Loucy (cell line): ENCODE results near the gene DPEP3.

Experiments used
- CTCF ChIP-seq: fragments of 200-600 bp; sonication (generic); conservative IDR thresholded peaks from 2 replicates; pipeline ENCODE4 v1.5.1; 2014; ENCODE audit warnings: mild to moderate bottlenecking, antibody characterized with exemption, low read length
- EZH2phosphoT487 ChIP-seq: fragments of 200-600 bp; IDR thresholded peaks from 2 replicates; pipeline ENCODE4 v1.6.1; 2018; ENCODE audit warnings: antibody characterized with exemption, mild to moderate bottlenecking, moderate library complexity, borderline replicate concordance

DNA sequence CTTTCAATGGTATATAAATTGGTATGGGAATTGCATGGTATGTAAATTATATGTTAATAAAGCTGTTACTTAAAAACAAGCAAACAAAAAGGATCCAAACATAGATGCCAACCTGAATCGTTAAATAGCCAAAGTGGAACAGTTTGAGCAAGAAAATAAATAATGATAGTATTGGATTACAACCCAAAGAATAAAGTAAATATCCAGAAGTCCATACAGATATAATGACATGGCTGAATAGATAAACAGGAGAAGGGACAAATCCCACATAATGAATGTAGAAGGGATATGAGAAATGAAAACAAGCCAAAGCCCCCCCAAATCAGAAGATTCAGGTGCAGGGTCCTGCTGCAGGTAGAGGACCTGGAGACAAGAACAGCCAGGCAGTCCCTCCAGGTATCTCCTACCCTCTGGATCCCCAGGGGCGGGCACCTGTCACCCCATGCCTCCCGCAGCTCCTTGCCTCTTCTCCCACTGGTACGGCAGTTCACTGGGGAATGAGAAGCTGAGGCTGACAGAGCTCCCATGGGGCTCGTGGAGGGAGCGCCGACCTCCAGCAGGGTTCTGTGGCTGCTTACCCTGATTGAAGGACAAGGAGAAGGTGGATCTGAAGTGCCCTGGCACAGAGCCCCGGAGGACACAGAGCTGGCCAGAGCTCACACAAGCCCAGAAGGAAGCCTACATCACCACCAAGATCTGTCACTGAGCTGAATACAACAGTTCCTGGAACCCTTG, 26.5 kb downstream of the DPEP3 start:
- no peak for TF ChIP-seq CTCF
- TF ChIP-seq EZH2phosphoT487 = no peak
